Esophagus muscularis mucosa (tissue), 4 donors: ENCODE measurements around the gene MEF2C. TPM values are rescaled to one million over a fixed set of nuclear protein-coding genes. Genes with fewer than 3 reads are reported as not detected.

ENCODE experiments used
- DNase-seq: peaks from one replicate; pipeline ENCODE4 v3.0.0-alpha.2; 2017; ENCODE audit errors: extremely low spot score
- H3K27ac ChIP-seq, 4 donors: fragments of 200-600 bp; sonication (generic); replicated peaks in 1 of 4; 1 replicate in 3 of 4; 2 replicates in 1 of 4; pipeline ENCODE4 v1.5.1; 2016 to 2019; ENCODE audit warnings: mild to moderate bottlenecking in 1 of 4
- H3K27me3 ChIP-seq, 4 donors: fragments of 200-600 bp; sonication (generic); one replicate each; pipeline versions ENCODE4 v1.5.1 to v1.6.0; 2016 to 2019
- H3K36me3 ChIP-seq, 4 donors: fragments of 200-600 bp; sonication (generic); one replicate each; pipeline ENCODE4 v1.5.1; 2016 to 2019
- H3K4me1 ChIP-seq, 4 donors: fragments of 200-600 bp; sonication (generic); one replicate each; pipeline ENCODE4 v1.5.1; 2016 to 2019
- H3K4me3 ChIP-seq, 4 donors: fragments of 200-600 bp; sonication (generic); 1 replicate in 2 of 4; 2 replicates in 2 of 4; pipeline ENCODE4 v1.5.1; 2016 to 2019; ENCODE audit warnings: mild to moderate bottlenecking in 4 of 4, moderate library complexity in 1 of 4
- H3K9me3 ChIP-seq, 4 donors: fragments of 200-600 bp; sonication (generic); 1 replicate in 3 of 4; 2 replicates in 1 of 4; pipeline ENCODE4 v1.5.1; 2016 to 2019
- CTCF ChIP-seq, 3 experiments: fragments of 200-600 bp in 2 of 3; fragments of 450-650 bp in 1 of 3; sonication (generic) in 2 of 3; IDR thresholded peaks; one replicate each; pipeline ENCODE4 v1.5.1; 2017 to 2019; ENCODE audit warnings: antibody characterized with exemption in 3 of 3, mild to moderate bottlenecking in 2 of 3, moderate library complexity in 1 of 3
- EP300 ChIP-seq: sonication (generic); formaldehyde crosslinking; IDR thresholded peaks from one replicate; pipeline ENCODE4 v1.6.1; 2017; ENCODE audit warnings: antibody characterized with exemption
- POLR2A ChIP-seq: fragments of 450-650 bp; IDR thresholded peaks from one replicate; pipeline ENCODE4 v1.6.1; 2017; ENCODE audit warnings: antibody characterized with exemption, moderate library complexity, mild to moderate bottlenecking, low read depth
- POLR2AphosphoS5 ChIP-seq, 2 donors: sonication (generic); formaldehyde crosslinking; IDR thresholded peaks; one replicate each; pipeline ENCODE4 v1.6.1; 2017; ENCODE audit warnings: antibody characterized with exemption in 2 of 2
- WGBS: methylation state at CpG from one replicate; pipeline ENCODE4 v1.1.5; 2018; 5-methylcytosine and 5-hydroxymethylcytosine counted together
- intact Hi-C: fragments of 100-400 bp; cut with DNase I; formaldehyde crosslinking; loops from one replicate; pipeline ENCODE4 v1.15.1; 2023
- total RNA-seq, 4 donors: library from RNA; depleted of rRNA; stranded (reverse); fragments of >200 nt; gene quantifications; one replicate each; pipeline versions ENCODE4 v1.1.0 to v1.2.1, GENCODE V29; 2016

MEF2C gene
- total RNA-seq, 4 donors from 2014 or later: 20.8 to 34.3 (median 29.0) TPM

- DNase-seq: no peak
- intact Hi-C loops: no loop called here
- Histone ChIP-seq H3K4me1 (peaks cover 14 to 46% (median 36%) of the 10 kb centered on the region in 4 donors), H3K9me3 (no peaks in the 10 kb centered on the region), H3K27ac (no peak overlapping the region), H3K27me3 (peaks cover 15 to 100% (median 92%) of the 10 kb centered on the region in 4 donors), H3K36me3 (no peaks in the 10 kb centered on the region), H3K4me3 (no peak overlapping the region)
- 13% methylated on average over 23 of the region's 23 CpGs for WGBS
- TF ChIP-seq EP300 (no peak), CTCF (IDR thresholded peaks at IDR 0.05) (no peak), POLR2A (no peak), POLR2AphosphoS5 (IDR thresholded peaks at IDR 0.05) (no peak)
These were observed 197.1 kb downstream of the MEF2C start for GRCh38 chr5:88685591-88686541.

GRCh38 chr5:88683506-88684135 lies 199.4 kb downstream of the MEF2C start:
- Histone ChIP-seq H3K4me1 (peaks cover 14 to 37% (median 31%) of the 10 kb centered on the region in 4 donors), H3K27me3 (peaks cover 7 to 100% (median 92%) of the 10 kb centered on the region in 4 donors), H3K36me3 (no peaks in the 10 kb centered on the region), H3K27ac (no peak overlapping the region), H3K9me3 (no peaks in the 10 kb centered on the region), H3K4me3 (peak overlapping the region in 1 of 4 donors; percentile 15)
- DNase-seq: no peak
- 9% methylated on average over 29 of the region's 31 CpGs for WGBS
- no peak for TF ChIP-seq CTCF (IDR thresholded peaks at IDR 0.05)
- TF ChIP-seq POLR2A: no peak
- no peak for TF ChIP-seq EP300
- TF ChIP-seq POLR2AphosphoS5 (IDR thresholded peaks at IDR 0.05): no peak
- intact Hi-C loops: no loop called here

GRCh38 chr5:88682881-88683361 lies 200.1 kb downstream of the MEF2C start:
- WGBS: 15% methylated on average over 5 of the region's 5 CpGs
- TF ChIP-seq POLR2AphosphoS5 (IDR thresholded peaks at IDR 0.05): no peak
- TF ChIP-seq POLR2A: no peak
- no peak for TF ChIP-seq EP300
- no peak for TF ChIP-seq CTCF (IDR thresholded peaks at IDR 0.05)
- intact Hi-C loops: no loop called here
- no peaks in the 10 kb centered on the region for H3K9me3 ChIP-seq
- DNase-seq: no peak
- H3K27me3 ChIP-seq: peaks cover 7 to 100% (median 93%) of the 10 kb centered on the region in 4 donors
- no peak overlapping the region for H3K4me3 ChIP-seq
- no peaks in the 10 kb centered on the region for H3K36me3 ChIP-seq
- no peak overlapping the region for H3K27ac ChIP-seq
- H3K4me1 ChIP-seq: peaks cover 14 to 41% (median 33%) of the 10 kb centered on the region in 4 donors

- peaks cover 7 to 100% (median 92%) of the 10 kb centered on the region in 4 donors for H3K27me3 ChIP-seq
- 23% methylated on average over 1 of the region's 1 CpG for WGBS
- peaks cover 14 to 43% (median 33%) of the 10 kb centered on the region in 4 donors for H3K4me1 ChIP-seq
- no peak overlapping the region for H3K4me3 ChIP-seq
- no peak for TF ChIP-seq EP300
- no peak for TF ChIP-seq POLR2AphosphoS5 (IDR thresholded peaks at IDR 0.05)
- TF ChIP-seq CTCF (IDR thresholded peaks at IDR 0.05): no peak
- TF ChIP-seq POLR2A: no peak
- H3K9me3 ChIP-seq: no peaks in the 10 kb centered on the region
- intact Hi-C loops: no loop called here
- H3K27ac ChIP-seq: no peak overlapping the region
- H3K36me3 ChIP-seq: no peaks in the 10 kb centered on the region
- DNase-seq: no peak
These were observed 200.9 kb downstream of the MEF2C start for GRCh38 chr5:88682131-88682530.
